HEK293 (cell line): ENCODE measurements around the gene KLHL11.

ENCODE experiments used
- RBAK ChIP-seq: fragments of 450-650 bp; formaldehyde crosslinking; IDR thresholded peaks from 2 replicates; pipeline ENCODE4 v1.5.1; 2016; ENCODE audit warnings: missing biosample characterization, missing genetic modification characterization
- YY1 ChIP-seq: fragments of 450-650 bp; formaldehyde crosslinking; IDR thresholded peaks from 2 replicates; pipeline ENCODE4 v1.5.1; 2018; ENCODE audit warnings: missing biosample characterization, missing genetic modification characterization
- YY2 ChIP-seq: fragments of 450-650 bp; formaldehyde crosslinking; IDR thresholded peaks from 2 replicates; pipeline ENCODE4 v1.5.1; 2016; ENCODE audit warnings: missing biosample characterization, missing genetic modification characterization
- ZBTB1 ChIP-seq: fragments of 450-650 bp; formaldehyde crosslinking; IDR thresholded peaks from 2 replicates; pipeline ENCODE4 v1.5.1; 2016; ENCODE audit warnings: missing biosample characterization, missing genetic modification characterization
- ZFP69B ChIP-seq: fragments of 450-650 bp; formaldehyde crosslinking; IDR thresholded peaks from 2 replicates; pipeline ENCODE4 v1.5.1; 2016; ENCODE audit warnings: missing biosample characterization, missing genetic modification characterization
- ZNF202 ChIP-seq: fragments of 450-650 bp; formaldehyde crosslinking; IDR thresholded peaks from 2 replicates; pipeline ENCODE4 v1.5.1; 2016; ENCODE audit warnings: missing biosample characterization, missing genetic modification characterization, borderline replicate concordance
- ZNF223 ChIP-seq: fragments of 450-650 bp; formaldehyde crosslinking; IDR thresholded peaks from 2 replicates; pipeline ENCODE4 v1.5.1; 2016; ENCODE audit warnings: missing biosample characterization, missing genetic modification characterization
- ZNF266 ChIP-seq: fragments of 450-650 bp; formaldehyde crosslinking; IDR thresholded peaks from 2 replicates; pipeline ENCODE4 v1.5.1; 2016; ENCODE audit warnings: missing biosample characterization, missing genetic modification characterization, low read depth
- ZNF354C ChIP-seq: fragments of 450-650 bp; formaldehyde crosslinking; IDR thresholded peaks from 2 replicates; pipeline ENCODE4 v1.5.1; 2016; ENCODE audit warnings: missing biosample characterization, missing genetic modification characterization, low read depth, borderline replicate concordance
- ZNF404 ChIP-seq: fragments of 450-650 bp; formaldehyde crosslinking; IDR thresholded peaks from 2 replicates; pipeline ENCODE4 v1.5.1; 2017; ENCODE audit warnings: missing biosample characterization, missing genetic modification characterization
- ZNF501 ChIP-seq: fragments of 450-650 bp; formaldehyde crosslinking; IDR thresholded peaks from 2 replicates; pipeline ENCODE4 v1.5.1; 2016; ENCODE audit warnings: missing biosample characterization, missing genetic modification characterization
- ZNF521 ChIP-seq: fragments of 450-650 bp; formaldehyde crosslinking; IDR thresholded peaks from 2 replicates; pipeline ENCODE4 v1.5.1; 2017; ENCODE audit warnings: missing biosample characterization, mild to moderate bottlenecking, missing genetic modification characterization
- ZNF561 ChIP-seq: fragments of 450-650 bp; IDR thresholded peaks from 2 replicates; pipeline ENCODE4 v1.5.1; 2018; ENCODE audit warnings: missing biosample characterization, missing genetic modification characterization, borderline replicate concordance
- ZNF76 ChIP-seq: fragments of 450-650 bp; formaldehyde crosslinking; IDR thresholded peaks from 2 replicates; pipeline ENCODE4; 2016; ENCODE audit warnings: low read depth, missing biosample characterization, missing genetic modification characterization, borderline replicate concordance
- ZNF777 ChIP-seq: fragments of 450-650 bp; formaldehyde crosslinking; IDR thresholded peaks from 2 replicates; pipeline ENCODE4 v1.5.1; 2017; ENCODE audit warnings: missing biosample characterization, missing genetic modification characterization, borderline replicate concordance
- ZNF843 ChIP-seq: fragments of 450-650 bp; formaldehyde crosslinking; IDR thresholded peaks from 2 replicates; pipeline ENCODE4 v1.5.1; 2016; ENCODE audit warnings: missing biosample characterization, missing genetic modification characterization
- TF ChIP-seq, protein P1 (sequence below): fragments of 450-650 bp; formaldehyde crosslinking; IDR thresholded peaks from 2 replicates; pipeline ENCODE4 v1.5.1; 2016; ENCODE audit warnings: missing biosample characterization, missing genetic modification characterization
- TF ChIP-seq, protein P2 (sequence below): fragments of 450-650 bp; formaldehyde crosslinking; IDR thresholded peaks from 2 replicates; pipeline ENCODE4 v1.5.1; 2016; ENCODE audit warnings: missing biosample characterization, missing genetic modification characterization
- TF ChIP-seq, protein P3 (sequence below): fragments of 450-650 bp; IDR thresholded peaks from 2 replicates; pipeline ENCODE4 v1.5.1; 2018; ENCODE audit warnings: missing biosample characterization, mild to moderate bottlenecking, missing genetic modification characterization
- TF ChIP-seq, protein P4 (sequence below): fragments of 450-650 bp; formaldehyde crosslinking; IDR thresholded peaks from 2 replicates; pipeline ENCODE4 v1.5.1; 2016; ENCODE audit warnings: missing biosample characterization, missing genetic modification characterization
- TF ChIP-seq, protein P5 (sequence below): fragments of 450-650 bp; formaldehyde crosslinking; IDR thresholded peaks from 2 replicates; pipeline ENCODE4 v1.5.1; 2016; ENCODE audit warnings: missing biosample characterization, missing genetic modification characterization
- TF ChIP-seq, protein P6 (sequence below): fragments of 450-650 bp; IDR thresholded peaks from 2 replicates; pipeline ENCODE4 v1.5.1; 2018; ENCODE audit warnings: missing biosample characterization, missing genetic modification characterization
- TF ChIP-seq, protein P7 (sequence below): fragments of 450-650 bp; formaldehyde crosslinking; IDR thresholded peaks from 2 replicates; pipeline ENCODE4 v1.5.1; 2016; ENCODE audit warnings: missing biosample characterization, missing genetic modification characterization
- TF ChIP-seq, protein P8 (sequence below): fragments of 450-650 bp; formaldehyde crosslinking; IDR thresholded peaks from 2 replicates; pipeline ENCODE4 v1.5.1; 2016; ENCODE audit warnings: missing biosample characterization, missing genetic modification characterization

The KLHL11 gene

DNA sequence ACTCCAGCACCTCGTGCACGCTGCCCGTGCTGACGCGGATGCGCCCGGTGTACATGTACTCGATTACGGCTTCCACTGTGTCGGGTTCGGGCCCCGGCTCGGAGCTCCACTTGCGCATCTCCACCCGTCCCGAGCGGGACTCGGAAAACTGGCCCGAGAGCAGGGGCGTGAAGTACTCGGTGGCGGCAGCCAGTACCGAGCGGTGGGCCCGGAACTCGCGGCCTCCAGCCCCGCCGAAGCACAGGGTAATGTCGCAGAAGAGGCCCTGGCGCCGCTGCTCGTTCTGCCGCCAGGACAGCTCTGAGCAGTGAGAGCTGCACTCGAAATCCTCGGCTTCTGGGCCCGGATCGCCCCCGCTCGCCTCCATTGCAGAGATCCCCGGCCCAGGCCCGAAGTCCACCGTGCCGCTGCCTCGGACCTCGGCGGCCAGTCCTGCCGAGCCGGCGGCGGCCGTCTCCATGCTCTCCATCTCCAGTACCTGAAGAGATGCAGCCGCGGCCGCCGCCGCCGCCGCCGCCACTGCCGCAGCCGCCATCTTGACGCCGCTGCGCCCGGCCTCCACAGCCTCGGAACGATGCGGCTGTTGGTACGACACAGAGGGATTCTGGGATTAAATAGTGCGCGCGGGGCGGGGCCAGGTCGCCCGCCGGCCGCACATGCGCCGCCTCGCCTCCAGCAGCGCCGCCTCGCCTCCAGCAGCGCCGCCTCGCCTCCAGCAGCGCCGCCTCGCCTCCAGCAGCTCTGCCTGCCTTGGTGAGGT lies at the start of gene KLHL11 (continued):
- TF ChIP-seq, protein P1, sequence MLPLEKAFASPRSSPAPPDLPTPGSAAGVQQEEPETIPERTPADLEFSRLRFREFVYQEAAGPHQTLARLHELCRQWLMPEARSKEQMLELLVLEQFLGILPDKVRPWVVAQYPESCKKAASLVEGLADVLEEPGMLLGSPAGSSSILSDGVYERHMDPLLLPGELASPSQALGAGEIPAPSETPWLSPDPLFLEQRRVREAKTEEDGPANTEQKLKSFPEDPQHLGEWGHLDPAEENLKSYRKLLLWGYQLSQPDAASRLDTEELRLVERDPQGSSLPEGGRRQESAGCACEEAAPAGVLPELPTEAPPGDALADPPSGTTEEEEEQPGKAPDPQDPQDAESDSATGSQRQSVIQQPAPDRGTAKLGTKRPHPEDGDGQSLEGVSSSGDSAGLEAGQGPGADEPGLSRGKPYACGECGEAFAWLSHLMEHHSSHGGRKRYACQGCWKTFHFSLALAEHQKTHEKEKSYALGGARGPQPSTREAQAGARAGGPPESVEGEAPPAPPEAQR (tag by site-specific recombination), result no peak
- TF ChIP-seq, protein P2, sequence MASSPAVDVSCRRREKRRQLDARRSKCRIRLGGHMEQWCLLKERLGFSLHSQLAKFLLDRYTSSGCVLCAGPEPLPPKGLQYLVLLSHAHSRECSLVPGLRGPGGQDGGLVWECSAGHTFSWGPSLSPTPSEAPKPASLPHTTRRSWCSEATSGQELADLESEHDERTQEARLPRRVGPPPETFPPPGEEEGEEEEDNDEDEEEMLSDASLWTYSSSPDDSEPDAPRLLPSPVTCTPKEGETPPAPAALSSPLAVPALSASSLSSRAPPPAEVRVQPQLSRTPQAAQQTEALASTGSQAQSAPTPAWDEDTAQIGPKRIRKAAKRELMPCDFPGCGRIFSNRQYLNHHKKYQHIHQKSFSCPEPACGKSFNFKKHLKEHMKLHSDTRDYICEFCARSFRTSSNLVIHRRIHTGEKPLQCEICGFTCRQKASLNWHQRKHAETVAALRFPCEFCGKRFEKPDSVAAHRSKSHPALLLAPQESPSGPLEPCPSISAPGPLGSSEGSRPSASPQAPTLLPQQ, result peak; percentile 77
- TF ChIP-seq YY2 (tag by site-specific recombination) (peak; percentile 90), ZNF561 (tag by site-specific recombination) (peak; percentile 83; the same call in 1 of the 2 replicates), ZNF843 (tag by site-specific recombination) (0 out of 2 replicates have a peak, but pooled peaks have one; percentile 25), ZNF223 (tag by site-specific recombination) (no peak), YY1 (peak; percentile 95), ZNF76 (tag by site-specific recombination) (peak; percentile 88), ZNF266 (no peak), ZNF202 (tag by site-specific recombination) (no peak), ZFP69B (tag by site-specific recombination) (peak; percentile 54), ZNF501 (tag by site-specific recombination) (0 out of 2 replicates have a peak, but pooled peaks have one; percentile 46), RBAK (no peak), ZNF404 (tag by site-specific recombination) (no peak), ZBTB1 (no peak), ZNF777 (tag by site-specific recombination) (peak; percentile 49; the same call in 1 of the 2 replicates), ZNF354C (tag by site-specific recombination) (no peak), ZNF521 (tag by site-specific recombination) (no peak)
- TF ChIP-seq, protein P3, sequence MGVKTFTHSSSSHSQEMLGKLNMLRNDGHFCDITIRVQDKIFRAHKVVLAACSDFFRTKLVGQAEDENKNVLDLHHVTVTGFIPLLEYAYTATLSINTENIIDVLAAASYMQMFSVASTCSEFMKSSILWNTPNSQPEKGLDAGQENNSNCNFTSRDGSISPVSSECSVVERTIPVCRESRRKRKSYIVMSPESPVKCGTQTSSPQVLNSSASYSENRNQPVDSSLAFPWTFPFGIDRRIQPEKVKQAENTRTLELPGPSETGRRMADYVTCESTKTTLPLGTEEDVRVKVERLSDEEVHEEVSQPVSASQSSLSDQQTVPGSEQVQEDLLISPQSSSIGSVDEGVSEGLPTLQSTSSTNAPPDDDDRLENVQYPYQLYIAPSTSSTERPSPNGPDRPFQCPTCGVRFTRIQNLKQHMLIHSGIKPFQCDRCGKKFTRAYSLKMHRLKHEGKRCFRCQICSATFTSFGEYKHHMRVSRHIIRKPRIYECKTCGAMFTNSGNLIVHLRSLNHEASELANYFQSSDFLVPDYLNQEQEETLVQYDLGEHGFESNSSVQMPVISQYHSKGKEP (tag by site-specific recombination), result peak; percentile 69; the same call in 1 of the 2 replicates
- TF ChIP-seq, protein P4, sequence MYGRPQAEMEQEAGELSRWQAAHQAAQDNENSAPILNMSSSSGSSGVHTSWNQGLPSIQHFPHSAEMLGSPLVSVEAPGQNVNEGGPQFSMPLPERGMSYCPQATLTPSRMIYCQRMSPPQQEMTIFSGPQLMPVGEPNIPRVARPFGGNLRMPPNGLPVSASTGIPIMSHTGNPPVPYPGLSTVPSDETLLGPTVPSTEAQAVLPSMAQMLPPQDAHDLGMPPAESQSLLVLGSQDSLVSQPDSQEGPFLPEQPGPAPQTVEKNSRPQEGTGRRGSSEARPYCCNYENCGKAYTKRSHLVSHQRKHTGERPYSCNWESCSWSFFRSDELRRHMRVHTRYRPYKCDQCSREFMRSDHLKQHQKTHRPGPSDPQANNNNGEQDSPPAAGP (tag by site-specific recombination), result peak; percentile 29; the same call in 1 of the 2 replicates
- TF ChIP-seq, protein P5, sequence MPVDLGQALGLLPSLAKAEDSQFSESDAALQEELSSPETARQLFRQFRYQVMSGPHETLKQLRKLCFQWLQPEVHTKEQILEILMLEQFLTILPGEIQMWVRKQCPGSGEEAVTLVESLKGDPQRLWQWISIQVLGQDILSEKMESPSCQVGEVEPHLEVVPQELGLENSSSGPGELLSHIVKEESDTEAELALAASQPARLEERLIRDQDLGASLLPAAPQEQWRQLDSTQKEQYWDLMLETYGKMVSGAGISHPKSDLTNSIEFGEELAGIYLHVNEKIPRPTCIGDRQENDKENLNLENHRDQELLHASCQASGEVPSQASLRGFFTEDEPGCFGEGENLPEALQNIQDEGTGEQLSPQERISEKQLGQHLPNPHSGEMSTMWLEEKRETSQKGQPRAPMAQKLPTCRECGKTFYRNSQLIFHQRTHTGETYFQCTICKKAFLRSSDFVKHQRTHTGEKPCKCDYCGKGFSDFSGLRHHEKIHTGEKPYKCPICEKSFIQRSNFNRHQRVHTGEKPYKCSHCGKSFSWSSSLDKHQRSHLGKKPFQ (tag by site-specific recombination), result no peak
- TF ChIP-seq, protein P6, sequence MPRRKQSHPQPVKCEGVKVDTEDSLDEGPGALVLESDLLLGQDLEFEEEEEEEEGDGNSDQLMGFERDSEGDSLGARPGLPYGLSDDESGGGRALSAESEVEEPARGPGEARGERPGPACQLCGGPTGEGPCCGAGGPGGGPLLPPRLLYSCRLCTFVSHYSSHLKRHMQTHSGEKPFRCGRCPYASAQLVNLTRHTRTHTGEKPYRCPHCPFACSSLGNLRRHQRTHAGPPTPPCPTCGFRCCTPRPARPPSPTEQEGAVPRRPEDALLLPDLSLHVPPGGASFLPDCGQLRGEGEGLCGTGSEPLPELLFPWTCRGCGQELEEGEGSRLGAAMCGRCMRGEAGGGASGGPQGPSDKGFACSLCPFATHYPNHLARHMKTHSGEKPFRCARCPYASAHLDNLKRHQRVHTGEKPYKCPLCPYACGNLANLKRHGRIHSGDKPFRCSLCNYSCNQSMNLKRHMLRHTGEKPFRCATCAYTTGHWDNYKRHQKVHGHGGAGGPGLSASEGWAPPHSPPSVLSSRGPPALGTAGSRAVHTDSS (tag by site-specific recombination), result 0 out of 2 replicates have a peak, but pooled peaks have one; percentile 27
- TF ChIP-seq, protein P7, sequence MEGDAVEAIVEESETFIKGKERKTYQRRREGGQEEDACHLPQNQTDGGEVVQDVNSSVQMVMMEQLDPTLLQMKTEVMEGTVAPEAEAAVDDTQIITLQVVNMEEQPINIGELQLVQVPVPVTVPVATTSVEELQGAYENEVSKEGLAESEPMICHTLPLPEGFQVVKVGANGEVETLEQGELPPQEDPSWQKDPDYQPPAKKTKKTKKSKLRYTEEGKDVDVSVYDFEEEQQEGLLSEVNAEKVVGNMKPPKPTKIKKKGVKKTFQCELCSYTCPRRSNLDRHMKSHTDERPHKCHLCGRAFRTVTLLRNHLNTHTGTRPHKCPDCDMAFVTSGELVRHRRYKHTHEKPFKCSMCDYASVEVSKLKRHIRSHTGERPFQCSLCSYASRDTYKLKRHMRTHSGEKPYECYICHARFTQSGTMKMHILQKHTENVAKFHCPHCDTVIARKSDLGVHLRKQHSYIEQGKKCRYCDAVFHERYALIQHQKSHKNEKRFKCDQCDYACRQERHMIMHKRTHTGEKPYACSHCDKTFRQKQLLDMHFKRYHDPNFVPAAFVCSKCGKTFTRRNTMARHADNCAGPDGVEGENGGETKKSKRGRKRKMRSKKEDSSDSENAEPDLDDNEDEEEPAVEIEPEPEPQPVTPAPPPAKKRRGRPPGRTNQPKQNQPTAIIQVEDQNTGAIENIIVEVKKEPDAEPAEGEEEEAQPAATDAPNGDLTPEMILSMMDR (tag by site-specific recombination), result no peak; the same call in 1 of the 2 replicates
- TF ChIP-seq, protein P8, sequence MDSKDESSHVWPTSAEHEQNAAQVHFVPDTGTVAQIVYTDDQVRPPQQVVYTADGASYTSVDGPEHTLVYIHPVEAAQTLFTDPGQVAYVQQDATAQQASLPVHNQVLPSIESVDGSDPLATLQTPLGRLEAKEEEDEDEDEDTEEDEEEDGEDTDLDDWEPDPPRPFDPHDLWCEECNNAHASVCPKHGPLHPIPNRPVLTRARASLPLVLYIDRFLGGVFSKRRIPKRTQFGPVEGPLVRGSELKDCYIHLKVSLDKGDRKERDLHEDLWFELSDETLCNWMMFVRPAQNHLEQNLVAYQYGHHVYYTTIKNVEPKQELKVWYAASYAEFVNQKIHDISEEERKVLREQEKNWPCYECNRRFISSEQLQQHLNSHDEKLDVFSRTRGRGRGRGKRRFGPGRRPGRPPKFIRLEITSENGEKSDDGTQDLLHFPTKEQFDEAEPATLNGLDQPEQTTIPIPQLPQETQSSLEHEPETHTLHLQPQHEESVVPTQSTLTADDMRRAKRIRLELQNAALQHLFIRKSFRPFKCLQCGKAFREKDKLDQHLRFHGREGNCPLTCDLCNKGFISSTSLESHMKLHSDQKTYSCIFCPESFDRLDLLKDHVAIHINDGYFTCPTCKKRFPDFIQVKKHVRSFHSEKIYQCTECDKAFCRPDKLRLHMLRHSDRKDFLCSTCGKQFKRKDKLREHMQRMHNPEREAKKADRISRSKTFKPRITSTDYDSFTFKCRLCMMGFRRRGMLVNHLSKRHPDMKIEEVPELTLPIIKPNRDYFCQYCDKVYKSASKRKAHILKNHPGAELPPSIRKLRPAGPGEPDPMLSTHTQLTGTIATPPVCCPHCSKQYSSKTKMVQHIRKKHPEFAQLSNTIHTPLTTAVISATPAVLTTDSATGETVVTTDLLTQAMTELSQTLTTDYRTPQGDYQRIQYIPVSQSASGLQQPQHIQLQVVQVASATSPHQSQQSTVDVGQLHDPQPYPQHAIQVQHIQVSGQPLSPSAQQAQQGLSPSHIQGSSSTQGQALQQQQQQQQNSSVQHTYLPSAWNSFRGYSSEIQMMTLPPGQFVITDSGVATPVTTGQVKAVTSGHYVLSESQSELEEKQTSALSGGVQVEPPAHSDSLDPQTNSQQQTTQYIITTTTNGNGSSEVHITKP (tag by site-specific recombination), result peak; percentile 60
